DND-41 (cell line): ENCODE measurements around the gene SNX19.

ENCODE experiments used
- ATAC-seq: fragments of 200-7000 bp; cut with Tn5 transposase; 3 replicates; pipeline ENCODE4 v1.9.1; 2021; ENCODE audit warnings: low read depth; ENCODE audit not compliant: insufficient read depth
- DNase-seq: peaks from one replicate; pipeline ENCODE4 v3.0.0-alpha.2; 2020
- H2AFZ ChIP-seq: 2 replicates; pipeline ENCODE4 v1.6.0; 2012; ENCODE audit warnings: low read depth, low read length
- H3K27ac ChIP-seq: 2 replicates; pipeline ENCODE4 v1.5.1; 2012; ENCODE audit warnings: low read length, inconsistent platforms
- H3K27me3 ChIP-seq: fragments of 200-600 bp; sonication (generic); 2 replicates; pipeline ENCODE4 v1.6.0; 2012; ENCODE audit warnings: low read length, mild to moderate bottlenecking, inconsistent platforms; ENCODE audit not compliant: insufficient read depth, poor library complexity
- H3K36me3 ChIP-seq: 2 replicates; pipeline ENCODE4 v1.5.1; 2012; ENCODE audit warnings: low read length, inconsistent platforms; ENCODE audit not compliant: insufficient read depth
- H3K4me1 ChIP-seq: 2 replicates; pipeline ENCODE4 v1.5.1; 2012; ENCODE audit warnings: mild to moderate bottlenecking, low read length; ENCODE audit not compliant: insufficient read depth
- H3K4me2 ChIP-seq: 2 replicates; pipeline ENCODE4 v1.6.0; 2012; ENCODE audit warnings: mild to moderate bottlenecking, moderate library complexity, low read length, inconsistent platforms; ENCODE audit not compliant: insufficient read depth
- H3K4me3 ChIP-seq, 2 experiments: fragments of 200-600 bp in 1 of 2; shearing (Covaris generic) in 1 of 2; 2 replicates each; pipeline ENCODE4 v1.5.1; 2012 to 2016; ENCODE audit warnings: inconsistent platforms in 2 of 2, low read length in 2 of 2, mild to moderate bottlenecking in 2 of 2, low read depth in 1 of 2, moderate library complexity in 1 of 2
- H3K79me2 ChIP-seq: 2 replicates; pipeline ENCODE4 v1.6.0; 2012; ENCODE audit warnings: low read length, inconsistent platforms; ENCODE audit not compliant: insufficient read depth
- H3K9ac ChIP-seq: 2 replicates; pipeline ENCODE4 v1.6.0; 2012; ENCODE audit warnings: low read depth, mild to moderate bottlenecking, inconsistent platforms, low read length, moderate library complexity
- H3K9me3 ChIP-seq: 2 replicates; pipeline ENCODE4 v1.5.1; 2012; ENCODE audit warnings: low read length, moderate library complexity, mild to moderate bottlenecking, inconsistent platforms; ENCODE audit not compliant: insufficient read depth, severe bottlenecking
- H4K20me1 ChIP-seq: 2 replicates; pipeline ENCODE4 v1.6.0; 2012; ENCODE audit warnings: low read length; ENCODE audit not compliant: insufficient read depth
- EZH2 ChIP-seq: IDR thresholded peaks from 3 replicates; pipeline ENCODE4 v1.6.1; 2012; ENCODE audit warnings: borderline replicate concordance, low read depth, mild to moderate bottlenecking, moderate library complexity, low read length, inconsistent platforms; ENCODE audit not compliant: severe bottlenecking
- TF ChIP-seq, protein P1 (sequence below): IDR thresholded peaks from 2 replicates; pipeline ENCODE4 v1.5.1; 2012; ENCODE audit warnings: borderline replicate concordance, low read length, moderate library complexity, mild to moderate bottlenecking; ENCODE audit not compliant: poor library complexity, severe bottlenecking; ENCODE audit errors: extremely low read depth

The SNX19 gene

DNA sequence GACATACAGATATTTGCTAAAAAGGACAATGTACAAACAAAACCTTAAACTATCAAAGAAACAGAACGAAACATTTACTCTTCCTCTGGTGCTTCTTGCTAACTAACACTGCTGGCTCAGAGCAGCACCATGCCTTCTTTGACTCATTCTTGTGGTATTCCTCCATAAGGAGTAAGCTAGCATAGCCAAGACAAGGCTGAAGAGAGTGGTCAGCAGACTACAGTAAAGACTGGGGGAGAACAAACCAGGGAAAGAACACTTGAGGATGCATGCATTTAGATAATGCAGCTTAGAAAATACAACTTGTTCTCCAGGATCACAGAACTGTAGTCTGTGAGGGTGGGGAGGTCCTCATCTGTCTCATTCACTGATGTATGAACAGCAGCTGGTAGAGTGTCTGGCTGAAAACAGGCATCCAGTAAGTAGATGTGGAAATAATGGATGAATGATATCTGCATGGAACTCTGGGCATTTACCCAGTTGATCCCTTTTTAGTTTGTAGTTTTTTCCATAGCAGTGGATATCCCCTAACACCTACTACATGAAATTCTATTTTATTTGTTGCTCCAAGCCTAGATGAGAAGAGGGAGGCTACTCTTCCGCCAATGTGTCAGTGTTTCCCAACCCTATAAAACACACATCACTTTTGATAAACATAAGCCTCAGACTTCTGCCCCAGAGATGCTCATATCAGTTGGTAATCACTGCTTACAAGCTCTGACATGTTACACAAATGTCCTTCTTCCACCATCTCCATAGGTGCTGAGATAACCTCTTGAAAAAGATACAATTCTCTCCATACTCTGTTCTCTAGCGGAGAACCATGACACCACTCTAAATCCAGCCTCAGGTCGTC lies 7.3 kb downstream of the SNX19 start:
- no peak overlapping the region for H3K4me3 ChIP-seq
- H3K79me2 ChIP-seq = peaks cover 12% of the 10 kb centered on the region; the same call in 1 of the 2 replicates
- no peak overlapping the region for H3K9ac ChIP-seq
- no peaks in the 10 kb centered on the region for H3K27me3 ChIP-seq
- no peak for DNase-seq
- no peak for ATAC-seq
- no peaks in the 10 kb centered on the region for H3K9me3 ChIP-seq
- TF ChIP-seq, protein P1, sequence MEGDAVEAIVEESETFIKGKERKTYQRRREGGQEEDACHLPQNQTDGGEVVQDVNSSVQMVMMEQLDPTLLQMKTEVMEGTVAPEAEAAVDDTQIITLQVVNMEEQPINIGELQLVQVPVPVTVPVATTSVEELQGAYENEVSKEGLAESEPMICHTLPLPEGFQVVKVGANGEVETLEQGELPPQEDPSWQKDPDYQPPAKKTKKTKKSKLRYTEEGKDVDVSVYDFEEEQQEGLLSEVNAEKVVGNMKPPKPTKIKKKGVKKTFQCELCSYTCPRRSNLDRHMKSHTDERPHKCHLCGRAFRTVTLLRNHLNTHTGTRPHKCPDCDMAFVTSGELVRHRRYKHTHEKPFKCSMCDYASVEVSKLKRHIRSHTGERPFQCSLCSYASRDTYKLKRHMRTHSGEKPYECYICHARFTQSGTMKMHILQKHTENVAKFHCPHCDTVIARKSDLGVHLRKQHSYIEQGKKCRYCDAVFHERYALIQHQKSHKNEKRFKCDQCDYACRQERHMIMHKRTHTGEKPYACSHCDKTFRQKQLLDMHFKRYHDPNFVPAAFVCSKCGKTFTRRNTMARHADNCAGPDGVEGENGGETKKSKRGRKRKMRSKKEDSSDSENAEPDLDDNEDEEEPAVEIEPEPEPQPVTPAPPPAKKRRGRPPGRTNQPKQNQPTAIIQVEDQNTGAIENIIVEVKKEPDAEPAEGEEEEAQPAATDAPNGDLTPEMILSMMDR = no peak
- no peak for TF ChIP-seq EZH2
- 0 out of 2 replicates have a peak, but pooled peaks cover 8% of the 10 kb centered on the region for H4K20me1 ChIP-seq
- no peak overlapping the region for H2AFZ ChIP-seq
- no peak overlapping the region for H3K27ac ChIP-seq
- peaks cover 87% of the 10 kb centered on the region for H3K36me3 ChIP-seq
- peaks cover 6% of the 10 kb centered on the region for H3K4me1 ChIP-seq
- no peak overlapping the region for H3K4me2 ChIP-seq

- Histone ChIP-seq H3K4me1 (no peaks in the 10 kb centered on the region), H3K4me3 (no peak overlapping the region), H3K9me3 (no peaks in the 10 kb centered on the region), H3K36me3 (peaks cover 86% of the 10 kb centered on the region), H3K9ac (no peak overlapping the region), H3K27ac (no peak overlapping the region), H4K20me1 (0 out of 2 replicates have a peak, but pooled peaks cover 8% of the 10 kb centered on the region), H3K4me2 (no peak overlapping the region), H2AFZ (no peak overlapping the region), H3K27me3 (no peaks in the 10 kb centered on the region), H3K79me2 (peaks cover 9% of the 10 kb centered on the region; the same call in 1 of the 2 replicates)
- DNase-seq (no peak), ATAC-seq (no peak)
- TF ChIP-seq, protein P1 = no peak
- no peak for TF ChIP-seq EZH2
Measured at GRCh38 chr11:130908061-130908460, 8.2 kb downstream of the SNX19 start.

- Histone ChIP-seq H3K27me3 (no peaks in the 10 kb centered on the region), H3K79me2 (peaks cover 5% of the 10 kb centered on the region; the same call in 1 of the 2 replicates), H3K36me3 (peaks cover 88% of the 10 kb centered on the region), H3K4me2 (no peak overlapping the region), H3K4me3 (no peak overlapping the region), H4K20me1 (0 out of 2 replicates have a peak, but pooled peaks cover 8% of the 10 kb centered on the region), H3K9me3 (no peaks in the 10 kb centered on the region), H3K9ac (no peak overlapping the region), H2AFZ (no peak overlapping the region), H3K4me1 (no peaks in the 10 kb centered on the region), H3K27ac (no peak overlapping the region)
- no peak for ATAC-seq
- TF ChIP-seq EZH2 = no peak
- TF ChIP-seq, protein P1 = no peak
- no peak for DNase-seq
Measured at GRCh38 chr11:130907229-130907628, 9.1 kb downstream of the SNX19 start.
